NCI-H524 treated with DMSO at 0.1 percent for 48 hours (cell line): ENCODE results near the gene KCNK5.

Source experiments
- DNase-seq: peaks from one replicate; lab custom pipeline; 2025; lab: John Stamatoyannopoulos, UW

The KCNK5 gene

DNA sequence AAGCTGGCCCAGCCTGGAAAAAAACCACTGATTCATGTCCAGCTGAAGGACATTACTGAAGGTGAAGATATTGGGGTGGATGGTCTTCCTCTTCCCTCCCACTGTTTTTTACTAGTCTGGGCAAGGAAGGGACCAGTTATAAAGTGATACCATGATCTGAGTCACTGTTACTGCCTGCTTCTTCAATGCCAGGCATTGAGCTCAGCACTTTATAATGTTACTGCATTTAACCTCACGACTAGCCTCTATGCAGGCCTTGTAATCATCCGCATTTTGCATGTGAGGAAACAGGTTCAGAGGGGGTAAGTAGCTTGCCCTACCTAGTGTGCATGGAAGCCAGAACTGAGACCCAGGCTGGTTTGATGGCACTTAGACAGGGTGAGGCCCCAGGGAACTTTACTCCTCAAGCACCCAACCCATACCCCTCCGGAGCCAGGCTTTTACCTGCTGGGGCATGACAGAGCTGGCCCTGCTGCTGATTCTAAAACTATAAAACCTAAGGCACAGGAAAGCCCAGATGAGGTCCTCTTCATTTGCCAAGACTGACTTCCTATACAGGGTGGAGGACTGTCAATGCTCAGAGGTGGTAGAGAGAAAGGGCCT is 11.0 kb upstream of the KCNK5 start:
- no peak for DNase-seq

DNA sequence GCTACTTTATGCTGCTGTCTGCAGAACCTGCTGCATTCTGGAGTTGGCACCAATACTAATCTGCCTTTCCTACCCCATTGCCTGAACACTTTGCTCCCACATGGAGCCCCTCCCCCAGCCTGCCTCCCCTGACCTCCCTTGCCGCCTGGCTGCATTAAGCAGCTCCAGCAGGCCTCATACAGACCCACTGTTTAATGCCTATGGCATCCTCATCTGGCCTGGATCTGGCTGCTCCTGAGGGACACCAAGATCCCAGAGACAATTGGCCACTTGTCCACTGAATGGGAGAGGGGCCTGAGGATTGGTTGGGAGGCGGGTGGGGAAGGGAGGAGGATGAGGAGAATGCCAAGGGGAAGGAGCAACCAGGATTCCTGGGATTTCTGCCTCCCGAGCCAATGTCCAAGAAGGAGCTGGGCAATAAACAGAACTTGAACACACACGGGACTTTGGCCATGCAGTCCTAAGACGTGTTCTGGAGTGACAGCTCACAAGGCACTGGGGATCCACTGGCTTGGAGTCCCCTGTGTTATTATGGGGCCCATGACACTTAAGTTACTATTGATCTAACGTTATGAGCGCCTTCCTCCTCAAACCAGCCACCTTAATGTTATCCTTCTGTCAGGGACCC is 10.4 kb upstream of the KCNK5 start:
- no peak for DNase-seq

DNA sequence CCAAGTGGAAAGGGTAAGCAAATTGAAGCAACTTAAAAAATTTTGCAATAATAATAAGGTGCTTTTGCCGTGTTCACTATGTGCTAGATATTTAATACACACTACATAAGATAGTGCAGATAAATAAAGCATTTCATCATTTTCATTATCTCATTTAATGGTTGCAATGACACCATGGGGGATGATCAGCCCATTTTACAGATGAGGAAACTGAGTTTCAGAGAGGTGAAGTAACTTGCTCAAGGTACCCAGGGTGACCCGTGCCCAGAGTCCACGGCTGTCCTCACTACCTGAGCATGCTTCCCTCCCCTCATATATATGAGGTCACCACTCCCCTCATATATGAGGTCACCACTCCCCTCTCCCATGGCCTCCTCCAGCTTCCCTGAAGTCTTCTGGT is 7.5 kb upstream of the KCNK5 start:
- no peak for DNase-seq

DNA sequence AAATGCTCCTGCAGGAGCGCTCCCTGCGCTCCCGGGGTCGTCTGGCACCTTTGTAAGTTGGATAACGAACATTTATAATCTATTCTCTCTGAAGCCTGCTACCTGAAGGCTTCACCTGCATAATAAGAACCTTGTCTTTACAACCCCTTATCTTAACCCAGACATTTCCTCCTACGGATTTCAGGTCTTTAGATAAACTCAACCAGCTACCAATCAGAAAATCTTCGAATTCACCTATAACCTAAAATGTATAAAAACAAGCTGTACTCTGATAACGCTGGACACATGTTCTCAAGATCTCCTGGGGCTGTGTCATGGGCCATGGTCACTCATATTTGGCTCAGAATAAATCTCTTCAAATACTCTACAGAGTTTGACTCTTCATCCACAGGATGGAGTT is 4.1 kb upstream of the KCNK5 start:
- DNase-seq: no peak

DNA sequence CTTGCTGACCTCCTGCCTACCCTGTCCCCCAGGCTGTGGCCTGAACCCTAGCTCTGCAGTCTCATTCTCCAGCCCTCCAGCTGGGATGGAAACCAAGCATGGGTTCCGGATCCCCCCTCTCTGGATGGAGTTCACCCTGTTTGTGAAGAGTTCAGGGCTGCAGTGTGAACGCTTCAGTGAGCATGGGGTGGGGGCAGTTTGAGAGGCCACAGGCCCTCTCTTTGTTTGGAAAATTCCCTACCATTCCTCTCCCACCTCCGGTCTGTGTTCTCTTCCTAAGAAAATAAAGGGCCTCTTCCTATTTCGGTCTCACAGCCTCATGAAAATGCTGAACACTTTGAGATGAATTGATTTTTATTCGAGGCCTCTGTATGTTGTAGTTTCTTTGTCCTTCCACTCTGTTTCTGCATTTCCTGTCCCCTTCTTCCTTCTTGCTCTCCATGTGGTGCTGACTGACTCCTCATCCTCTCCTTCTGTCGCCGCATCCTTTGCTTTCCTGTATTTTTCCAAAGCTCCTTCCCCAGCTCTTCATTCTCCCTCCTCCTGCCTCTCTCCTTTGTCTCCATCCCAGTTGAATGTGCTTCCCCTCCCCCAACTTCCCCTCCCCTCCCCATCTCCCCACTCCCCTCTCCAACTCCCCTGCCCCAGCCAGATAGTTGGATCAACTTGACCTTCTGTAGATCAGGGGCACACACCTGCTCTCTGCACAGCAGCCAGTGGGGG is 2.4 kb upstream of the KCNK5 start:
- DNase-seq: no peak

DNA sequence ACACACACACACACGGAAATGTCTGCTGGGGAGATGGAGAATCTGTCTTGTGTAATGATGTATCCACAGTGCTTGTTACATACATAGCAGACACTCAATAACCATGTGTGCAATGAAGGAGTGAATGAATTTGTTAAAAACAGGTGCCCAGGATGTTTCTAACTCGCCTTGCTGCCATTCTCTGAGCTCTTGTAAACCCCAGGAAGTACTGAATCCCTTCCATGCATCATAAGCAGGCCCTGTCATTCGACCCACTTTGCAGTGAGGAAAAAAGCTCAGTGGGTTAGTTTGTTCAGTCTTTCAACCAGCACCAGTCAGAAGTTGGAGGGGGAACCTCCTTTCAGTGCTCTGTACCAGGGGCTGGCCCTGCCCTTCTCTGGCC is 1.4 kb upstream of the KCNK5 start:
- DNase-seq: no peak

DNA sequence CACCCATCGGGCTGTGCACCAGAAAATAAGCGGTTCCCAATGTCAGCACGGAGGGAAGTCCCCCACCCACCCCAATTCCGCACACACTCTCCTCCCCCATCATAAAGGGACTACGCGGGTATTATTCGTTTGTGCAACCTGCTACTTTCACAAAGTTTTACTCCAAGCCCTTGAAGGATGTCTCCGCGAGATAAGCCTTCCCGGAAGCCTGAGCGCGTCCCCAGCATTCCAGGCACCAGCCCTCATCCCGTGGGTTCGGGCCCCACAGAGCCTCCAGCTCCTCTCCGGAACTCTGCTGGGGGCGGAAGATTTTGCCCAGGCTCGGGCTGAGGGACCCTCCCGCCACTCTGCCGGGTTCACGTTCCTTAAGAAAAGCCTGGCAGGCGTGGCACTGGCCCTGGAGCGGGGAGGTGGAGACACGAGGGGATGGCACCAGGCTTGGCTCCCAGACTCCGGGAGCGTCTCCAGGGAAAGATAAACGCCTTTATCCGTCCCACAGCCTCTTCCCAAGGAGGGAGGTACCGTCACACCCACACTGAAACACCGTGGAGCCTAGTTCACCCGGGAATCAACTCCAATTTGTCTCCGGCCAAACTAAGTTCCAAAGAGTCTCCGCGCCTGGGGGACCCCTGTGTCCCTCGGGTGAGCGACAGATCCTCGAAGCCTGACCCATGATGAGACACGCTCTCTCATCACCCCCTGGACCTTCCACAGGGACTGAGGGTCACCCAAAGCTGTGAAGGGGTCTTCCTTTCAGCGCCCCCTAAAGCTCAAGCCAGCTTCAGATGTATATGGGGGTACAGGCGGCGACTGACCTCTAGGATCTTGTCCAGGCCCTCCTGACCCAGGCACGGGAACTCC is 934 bp downstream of the KCNK5 start:
- DNase-seq: no peak

DNA sequence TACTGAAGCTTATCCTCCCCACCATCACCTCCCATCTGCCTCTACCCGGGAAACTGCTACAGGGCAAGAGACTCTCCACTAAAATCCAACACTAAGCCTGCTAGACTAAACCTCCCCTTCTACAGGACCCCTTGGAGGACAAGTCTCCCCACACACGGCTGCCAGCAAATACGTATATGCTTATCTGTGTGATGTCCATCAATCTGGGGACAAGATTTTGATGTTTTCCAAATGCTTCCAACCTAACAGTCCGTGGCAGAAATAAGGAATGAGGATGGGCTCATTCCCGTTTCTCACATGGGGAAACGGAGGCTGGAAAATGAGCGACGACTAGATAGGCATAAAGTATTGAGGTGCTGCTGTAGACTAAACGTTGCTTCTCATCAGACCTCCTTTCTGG is 1.8 kb downstream of the KCNK5 start:
- DNase-seq: no peak

DNA sequence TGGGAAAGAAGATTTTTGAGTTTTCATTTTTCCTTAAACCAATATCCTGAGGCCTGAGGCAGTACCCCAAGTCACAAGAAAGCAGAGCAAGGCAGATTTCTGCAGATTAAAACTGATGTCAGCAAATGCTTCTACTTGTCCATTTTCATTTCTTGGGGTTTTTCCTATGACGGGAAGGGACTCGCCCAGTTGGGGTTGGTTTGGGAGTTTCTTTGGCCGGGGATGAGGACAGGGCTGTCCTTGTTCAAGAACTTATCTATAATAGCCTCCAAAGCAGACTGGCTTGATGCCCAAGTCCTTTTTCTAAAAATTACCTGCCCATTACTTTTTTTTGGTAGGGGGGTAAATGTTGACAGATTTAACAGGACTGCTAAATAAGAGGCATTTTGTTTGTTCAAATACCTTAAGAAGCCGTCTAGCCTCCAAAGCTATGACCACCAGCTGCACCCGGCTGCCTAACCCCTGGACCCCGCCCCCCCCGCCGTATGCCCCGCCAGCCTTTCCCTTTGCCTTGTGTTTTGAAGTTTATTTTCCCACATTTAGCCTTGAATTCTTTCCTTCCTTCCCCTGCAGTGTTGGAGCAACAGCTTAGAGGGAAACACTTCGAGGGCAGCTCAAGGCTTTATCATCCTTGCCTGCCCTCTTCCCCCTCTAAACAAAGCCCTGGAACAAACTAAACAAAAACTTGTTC is 2.5 kb downstream of the KCNK5 start:
- DNase-seq: no peak

DNA sequence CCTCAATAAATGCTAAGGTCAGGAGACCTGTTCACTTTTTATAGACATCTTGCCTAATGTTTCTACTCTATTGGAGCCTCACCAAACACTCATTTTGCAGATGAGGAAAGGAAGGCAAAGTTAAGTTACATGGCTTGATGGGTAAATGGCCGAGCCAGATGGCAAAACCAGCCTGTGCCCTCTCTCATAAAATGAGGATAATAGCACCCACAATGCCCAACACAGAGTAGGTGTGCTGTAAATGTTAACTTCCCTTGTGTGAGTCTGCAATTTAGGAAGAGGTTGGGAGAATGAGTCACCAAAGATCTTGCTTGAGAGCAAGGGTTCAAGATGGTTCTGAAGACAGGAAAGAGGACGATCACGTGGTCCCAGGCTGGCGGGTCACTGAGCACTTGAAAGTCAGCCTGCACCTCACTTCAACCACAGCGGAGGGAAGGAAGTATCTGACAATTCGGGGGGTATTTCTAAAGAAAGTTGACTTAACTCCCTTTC is 3.3 kb downstream of the KCNK5 start:
- no peak for DNase-seq

DNA sequence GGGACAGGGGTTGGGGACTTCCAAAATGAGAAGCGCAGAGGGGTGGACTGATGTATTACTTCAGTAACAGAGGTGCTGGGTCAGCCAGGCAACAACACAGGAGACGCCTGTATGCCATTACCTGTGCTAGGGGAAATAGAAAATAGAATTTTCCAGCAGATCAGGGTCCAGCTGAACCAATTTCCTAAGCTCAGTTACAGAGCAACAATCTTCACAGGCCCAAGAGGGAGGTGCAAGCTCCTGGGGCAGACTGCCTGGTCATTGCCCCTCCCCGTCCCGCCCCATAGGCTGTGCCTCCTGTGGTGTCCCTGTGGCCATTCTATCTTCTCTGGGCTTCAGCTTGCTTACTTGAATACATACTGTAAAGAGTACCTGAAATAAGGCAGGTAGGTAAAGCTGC is 3.7 kb downstream of the KCNK5 start:
- DNase-seq: no peak

DNA sequence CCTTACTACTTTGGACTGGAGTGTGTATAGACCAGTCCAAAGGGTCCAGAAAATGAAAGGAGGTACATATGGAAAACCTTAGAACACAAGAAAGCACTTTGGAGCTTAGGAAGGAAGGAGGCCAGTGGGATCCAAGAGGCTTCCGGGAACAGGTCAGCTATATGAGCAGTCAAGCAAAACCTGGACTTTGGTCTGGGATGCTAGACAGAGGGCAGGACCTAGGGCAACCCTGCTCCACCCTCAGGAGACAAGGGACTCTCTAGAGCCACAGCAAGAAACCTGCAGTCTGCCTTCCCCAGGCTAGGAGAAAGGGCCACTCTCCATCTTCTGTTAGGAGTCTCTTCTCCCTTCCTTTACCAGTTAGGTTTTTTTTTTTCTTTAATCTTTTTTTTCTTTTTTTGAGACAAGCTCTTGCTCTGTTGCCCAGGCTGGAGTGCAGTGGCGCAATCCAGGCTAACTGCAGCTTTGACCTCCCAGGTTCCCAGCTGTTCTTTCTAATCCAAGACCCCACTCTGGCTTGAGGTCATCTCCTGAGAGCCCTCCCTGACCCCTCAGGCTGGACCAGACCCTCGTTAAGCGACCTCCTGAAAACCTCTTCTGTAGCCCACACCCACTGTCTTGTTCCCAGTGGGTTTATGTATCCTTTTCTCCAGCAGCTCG is 4.6 kb downstream of the KCNK5 start:
- DNase-seq: no peak

DNA sequence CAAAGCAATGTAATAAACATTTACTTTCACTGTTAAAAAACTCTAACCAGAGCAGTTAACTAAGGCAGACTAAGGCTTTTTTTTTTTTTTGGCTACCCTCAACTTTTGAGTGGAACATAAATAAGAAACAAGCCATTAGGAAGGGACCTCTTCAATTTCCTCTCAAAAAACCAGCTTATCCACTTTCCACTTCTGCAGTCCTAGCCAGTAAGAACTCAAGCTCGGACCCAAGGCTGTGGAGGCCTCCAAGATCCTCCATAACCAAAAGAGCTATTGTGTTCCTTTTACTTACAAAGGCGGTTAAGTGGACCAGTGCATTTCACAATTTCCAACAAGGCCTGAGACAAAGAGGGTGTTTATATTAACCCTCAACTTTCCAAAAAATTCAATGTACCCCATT is 5.3 kb downstream of the KCNK5 start:
- no peak for DNase-seq

DNA sequence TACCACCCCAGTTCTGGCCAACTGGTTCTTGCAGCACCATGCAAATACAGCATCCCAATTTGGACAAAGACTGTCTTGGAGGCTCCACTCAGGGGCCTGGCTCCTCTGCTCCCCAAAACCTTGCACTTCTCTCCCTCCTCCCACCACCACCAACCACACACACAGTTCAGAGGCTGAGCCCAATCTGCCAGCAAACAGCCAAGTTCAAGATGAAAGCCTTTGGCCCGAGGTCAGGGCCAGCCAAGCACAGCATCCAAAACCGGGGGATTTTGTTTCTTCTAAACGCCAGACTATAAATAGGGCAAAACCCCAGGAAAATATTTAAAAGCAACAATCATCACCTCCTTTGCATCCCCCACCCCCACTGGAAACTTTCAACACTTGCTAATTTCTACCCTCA is 5.7 kb downstream of the KCNK5 start:
- DNase-seq: no peak

DNA sequence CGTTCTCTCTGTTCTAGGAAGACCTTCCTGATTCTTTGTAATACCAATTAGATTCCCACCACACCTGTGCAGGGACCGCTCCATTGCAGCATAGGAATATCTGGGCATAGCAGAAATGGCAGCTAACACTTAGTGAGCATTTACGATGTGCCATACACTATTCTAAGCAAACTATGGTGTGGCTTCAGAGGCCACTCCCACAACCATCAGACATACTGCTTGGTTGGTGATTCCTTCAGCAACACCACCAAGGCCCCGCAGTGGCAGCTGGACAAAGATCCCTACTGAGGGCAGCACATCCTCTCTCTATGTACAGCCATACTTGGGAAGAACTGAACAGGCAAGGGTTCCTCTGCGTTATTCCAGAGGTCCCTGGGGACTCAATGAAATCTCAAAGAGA is 6.2 kb downstream of the KCNK5 start:
- DNase-seq: no peak

DNA sequence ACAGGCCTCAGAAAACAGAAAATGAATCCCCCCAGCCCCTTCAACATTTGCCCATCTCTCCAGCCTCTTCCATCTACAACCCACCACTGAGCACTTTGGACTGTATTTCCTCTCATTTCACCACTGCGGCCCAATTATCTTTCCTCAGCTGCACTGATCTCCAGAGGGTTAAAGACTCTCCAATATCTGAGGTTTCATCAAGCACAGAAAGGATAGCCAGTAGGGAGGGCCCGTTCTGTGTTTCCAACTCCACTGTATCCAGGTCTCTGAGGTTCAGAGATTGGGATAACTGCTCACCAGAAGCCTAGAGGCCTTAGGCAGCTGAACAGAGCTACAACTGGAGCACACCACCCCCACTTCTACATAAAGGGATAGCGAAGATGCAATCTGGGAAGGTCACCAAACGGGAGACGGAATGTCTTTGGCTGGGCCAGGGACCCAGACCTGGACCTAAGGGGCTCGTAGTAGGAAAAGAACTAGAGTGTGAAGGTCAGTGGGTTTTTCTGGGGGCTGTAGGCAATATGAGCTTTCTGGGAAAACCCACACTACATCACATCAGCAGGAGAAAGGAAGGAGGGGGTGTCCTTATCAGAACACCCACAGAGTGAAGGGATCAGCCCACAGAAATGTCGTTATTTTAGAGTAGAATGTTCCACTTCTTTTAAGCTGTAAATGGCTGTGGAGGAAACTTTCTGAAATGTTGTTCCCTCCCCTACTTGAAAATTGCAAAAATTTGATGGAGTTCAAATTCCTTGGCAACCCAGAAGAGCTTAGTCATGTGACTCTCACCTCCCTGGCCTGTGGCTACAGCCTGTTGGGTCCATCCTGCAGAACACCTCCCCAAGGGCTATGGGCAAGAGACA is 7.3 kb downstream of the KCNK5 start:
- DNase-seq: no peak

DNA sequence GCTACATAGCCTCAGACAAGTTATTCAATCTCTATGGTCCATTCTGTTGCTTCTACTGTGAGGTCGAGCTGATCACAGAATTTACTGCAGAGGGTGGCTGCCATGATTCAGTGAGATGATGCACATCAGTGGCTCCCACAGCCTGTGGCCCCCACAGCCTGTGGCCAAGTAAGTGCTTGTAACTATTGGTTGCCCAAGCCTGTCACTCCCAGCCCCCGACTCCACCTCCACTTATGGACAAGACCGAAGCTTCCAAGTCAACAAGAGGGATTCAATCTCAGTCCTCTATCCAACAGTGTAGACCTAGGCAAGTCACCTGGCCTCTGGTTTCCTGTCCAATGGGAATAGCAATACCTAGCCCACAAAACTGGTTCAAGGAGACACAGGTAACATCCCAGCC is 8.2 kb downstream of the KCNK5 start:
- DNase-seq: no peak

DNA sequence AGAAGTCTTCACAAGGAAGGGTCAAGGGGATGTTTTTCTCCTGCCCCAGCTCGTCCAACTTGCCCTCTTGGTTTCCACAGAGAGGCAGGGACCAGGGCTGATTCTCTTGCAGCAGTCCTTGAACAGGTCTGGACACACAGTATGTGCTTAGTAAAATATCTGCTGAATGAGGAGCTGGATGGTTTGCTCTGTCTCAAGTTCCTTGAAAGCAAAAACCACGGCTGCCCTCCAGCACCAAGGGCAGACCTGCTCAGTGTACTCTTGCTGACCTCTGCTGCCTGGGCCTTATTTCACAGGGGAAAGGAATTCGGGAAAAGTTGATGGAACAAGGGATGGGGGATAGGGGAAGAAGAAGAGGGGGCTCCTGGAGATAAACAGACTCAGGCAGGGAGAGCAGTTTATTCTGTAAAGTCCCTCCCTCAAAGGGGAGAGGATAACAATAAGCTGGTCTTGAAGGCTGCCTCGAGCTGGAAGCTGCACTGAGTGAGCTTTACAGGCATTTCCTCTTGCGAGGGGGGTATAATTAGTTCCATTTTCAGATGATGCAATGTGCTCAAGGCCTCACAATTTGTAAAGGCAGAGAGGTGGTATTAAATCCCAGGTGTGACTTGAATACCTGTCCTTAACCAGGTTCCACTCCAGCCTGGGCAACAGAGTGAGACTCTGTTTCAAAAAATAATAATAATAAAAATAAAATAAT is 10.3 kb downstream of the KCNK5 start:
- DNase-seq: no peak

DNA sequence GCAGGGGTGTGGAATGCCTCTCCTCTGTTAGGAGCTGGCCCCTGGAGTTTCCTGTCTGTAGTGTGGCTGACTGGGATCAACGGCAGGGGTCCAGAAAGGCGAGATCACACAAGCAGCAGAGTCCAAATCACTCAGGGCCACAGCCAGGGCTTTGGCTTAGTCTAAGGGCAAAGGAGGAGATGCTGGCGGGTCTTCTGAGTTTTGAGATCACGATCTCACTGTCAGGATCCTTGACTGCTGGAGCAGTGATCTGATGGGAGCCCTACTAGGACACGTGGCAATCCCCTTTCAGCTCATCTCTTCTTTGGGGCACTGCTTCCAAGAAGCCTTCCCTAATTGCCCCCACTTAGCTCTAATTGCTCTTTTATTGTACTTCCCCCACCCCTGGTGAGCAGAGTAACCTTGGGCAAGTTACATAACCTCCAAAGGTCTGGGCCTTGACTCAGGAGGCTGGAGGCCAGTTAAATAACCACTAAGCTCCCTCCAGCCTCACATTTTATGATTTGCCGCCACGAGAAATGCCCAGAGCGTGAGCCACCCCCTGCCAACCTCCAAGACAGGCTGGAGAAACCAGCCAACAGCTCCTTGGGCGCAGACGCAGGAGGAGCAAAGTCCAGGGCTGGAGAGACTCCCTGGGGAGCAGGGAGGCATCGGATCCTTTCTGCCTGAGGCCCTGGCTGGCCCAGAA is 12.0 kb downstream of the KCNK5 start:
- no peak for DNase-seq
